ENCODE results near the gene OTOGL. TPM values are rescaled to one million over a fixed set of nuclear protein-coding genes. Genes with fewer than 3 reads are reported as not detected.

Gene OTOGL
- polyA plus RNA-seq, 3 donors: not detected

- Histone ChIP-seq H3K27ac (ENCODE audit: low read depth in 1 of 2, low read length in 2 of 2) (no peak overlapping the region), H3K4me3 (replicated peaks in 1 of 3; ENCODE audit: low read depth in 2 of 3, low read length in 3 of 3) (no peak overlapping the region), H3K79me2 (ENCODE audit: insufficient read depth, low read length) (no peaks in the 10 kb centered on the region), H3K27me3 (ENCODE audit: control insufficient read depth in 2 of 2, insufficient read depth in 2 of 2, low read length in 2 of 2) (no peaks in the 10 kb centered on the region), H2AFZ (ENCODE audit: insufficient read depth, low read depth, low read length, poor library complexity, severe bottlenecking) (no peak overlapping the region), H3K4me2 (replicated peaks; ENCODE audit: extremely low read depth, low read length, poor library complexity, severe bottlenecking) (no peak overlapping the region), H3K4me1 (ENCODE audit: control insufficient read depth in 1 of 2, insufficient read depth in 2 of 2, low read length in 2 of 2) (no peaks in the 10 kb centered on the region), H3K9me3 (replicated peaks in 1 of 2; ENCODE audit: control insufficient read depth in 1 of 2, insufficient read depth in 1 of 2, low read length in 2 of 2) (no peaks in the 10 kb centered on the region), H3K36me3 (replicated peaks in 1 of 2; ENCODE audit: control insufficient read depth in 1 of 2, insufficient read depth in 2 of 2, low read length in 2 of 2) (no peaks in the 10 kb centered on the region), H4K20me1 (ENCODE audit: insufficient read depth, low read length) (no peaks in the 10 kb centered on the region), H3K9ac (ENCODE audit: insufficient read depth, low read length, poor library complexity, severe bottlenecking) (no peak overlapping the region)
- H3K4me1 Mint-ChIP-seq: no peaks in the 10 kb centered on the region
- H3K9me3 Mint-ChIP-seq: peaks cover 0 to 5% (median 0%) of the 10 kb centered on the region in 7 donors
- intact Hi-C loops (cut with micrococcal nuclease): no loop called here
- H3K27me3 Mint-ChIP-seq (ENCODE audit: low read depth in 3 of 3): no peaks in the 10 kb centered on the region
- no peak overlapping the region for H3K27ac Mint-ChIP-seq
- no peaks in the 10 kb centered on the region for H3K36me3 Mint-ChIP-seq
- TF ChIP-seq, protein P1, sequence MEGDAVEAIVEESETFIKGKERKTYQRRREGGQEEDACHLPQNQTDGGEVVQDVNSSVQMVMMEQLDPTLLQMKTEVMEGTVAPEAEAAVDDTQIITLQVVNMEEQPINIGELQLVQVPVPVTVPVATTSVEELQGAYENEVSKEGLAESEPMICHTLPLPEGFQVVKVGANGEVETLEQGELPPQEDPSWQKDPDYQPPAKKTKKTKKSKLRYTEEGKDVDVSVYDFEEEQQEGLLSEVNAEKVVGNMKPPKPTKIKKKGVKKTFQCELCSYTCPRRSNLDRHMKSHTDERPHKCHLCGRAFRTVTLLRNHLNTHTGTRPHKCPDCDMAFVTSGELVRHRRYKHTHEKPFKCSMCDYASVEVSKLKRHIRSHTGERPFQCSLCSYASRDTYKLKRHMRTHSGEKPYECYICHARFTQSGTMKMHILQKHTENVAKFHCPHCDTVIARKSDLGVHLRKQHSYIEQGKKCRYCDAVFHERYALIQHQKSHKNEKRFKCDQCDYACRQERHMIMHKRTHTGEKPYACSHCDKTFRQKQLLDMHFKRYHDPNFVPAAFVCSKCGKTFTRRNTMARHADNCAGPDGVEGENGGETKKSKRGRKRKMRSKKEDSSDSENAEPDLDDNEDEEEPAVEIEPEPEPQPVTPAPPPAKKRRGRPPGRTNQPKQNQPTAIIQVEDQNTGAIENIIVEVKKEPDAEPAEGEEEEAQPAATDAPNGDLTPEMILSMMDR (IDR thresholded peaks at IDR 0.05): no peak
- H3K4me3 Mint-ChIP-seq: no peak overlapping the region
- DNase-seq: no peak
Observed at GRCh38 chr12:80235944-80236343, 136.6 kb downstream of the OTOGL start.

DNA sequence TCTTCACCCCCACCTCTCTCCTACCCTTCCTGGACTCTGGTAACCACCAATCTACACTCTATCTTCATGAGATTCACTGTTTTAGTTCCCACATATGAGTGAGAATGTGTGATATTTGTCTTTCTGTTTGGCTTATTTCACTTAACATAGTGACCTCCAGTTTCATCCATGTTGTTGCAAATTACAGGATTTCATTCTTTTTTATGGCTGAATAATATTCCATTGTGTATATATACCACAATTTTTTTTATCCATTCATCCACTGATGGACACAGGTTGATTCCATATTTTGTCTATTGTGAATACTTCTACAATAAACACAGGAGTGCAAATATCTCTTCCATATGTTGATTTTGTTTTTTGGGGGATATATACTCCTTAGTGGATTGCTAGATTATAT is 140.5 kb downstream of the OTOGL start:
- Histone ChIP-seq H3K36me3 (replicated peaks in 1 of 2; ENCODE audit: control insufficient read depth in 1 of 2, insufficient read depth in 2 of 2, low read length in 2 of 2) (no peaks in the 10 kb centered on the region), H3K4me1 (ENCODE audit: control insufficient read depth in 1 of 2, insufficient read depth in 2 of 2, low read length in 2 of 2) (no peaks in the 10 kb centered on the region), H3K4me3 (replicated peaks in 1 of 3; ENCODE audit: low read depth in 2 of 3, low read length in 3 of 3) (no peak overlapping the region), H3K9ac (ENCODE audit: insufficient read depth, low read length, poor library complexity, severe bottlenecking) (no peak overlapping the region), H3K4me2 (replicated peaks; ENCODE audit: extremely low read depth, low read length, poor library complexity, severe bottlenecking) (no peak overlapping the region), H4K20me1 (ENCODE audit: insufficient read depth, low read length) (no peaks in the 10 kb centered on the region), H3K79me2 (ENCODE audit: insufficient read depth, low read length) (no peaks in the 10 kb centered on the region), H3K9me3 (replicated peaks in 1 of 2; ENCODE audit: control insufficient read depth in 1 of 2, insufficient read depth in 1 of 2, low read length in 2 of 2) (no peaks in the 10 kb centered on the region), H3K27ac (ENCODE audit: low read depth in 1 of 2, low read length in 2 of 2) (no peak overlapping the region), H2AFZ (ENCODE audit: insufficient read depth, low read depth, low read length, poor library complexity, severe bottlenecking) (no peak overlapping the region), H3K27me3 (ENCODE audit: control insufficient read depth in 2 of 2, insufficient read depth in 2 of 2, low read length in 2 of 2) (no peaks in the 10 kb centered on the region)
- intact Hi-C loops (cut with micrococcal nuclease): no loop called here
- H3K36me3 Mint-ChIP-seq: no peaks in the 10 kb centered on the region
- no peaks in the 10 kb centered on the region for H3K27me3 Mint-ChIP-seq (ENCODE audit: low read depth in 3 of 3)
- H3K4me3 Mint-ChIP-seq: no peak overlapping the region
- peaks cover 0 to 5% (median 0%) of the 10 kb centered on the region in 7 donors for H3K9me3 Mint-ChIP-seq
- H3K4me1 Mint-ChIP-seq: no peaks in the 10 kb centered on the region
- DNase-seq: no peak
- H3K27ac Mint-ChIP-seq: no peak overlapping the region
- TF ChIP-seq, protein P1 (IDR thresholded peaks at IDR 0.05): no peak
